NCI-H510A (cell line): ENCODE results near the gene KCNK17.

Experiments used
- DNase-seq: peaks from one replicate; lab custom pipeline; 2025; lab: John Stamatoyannopoulos, UW

The KCNK17 gene, protein sequence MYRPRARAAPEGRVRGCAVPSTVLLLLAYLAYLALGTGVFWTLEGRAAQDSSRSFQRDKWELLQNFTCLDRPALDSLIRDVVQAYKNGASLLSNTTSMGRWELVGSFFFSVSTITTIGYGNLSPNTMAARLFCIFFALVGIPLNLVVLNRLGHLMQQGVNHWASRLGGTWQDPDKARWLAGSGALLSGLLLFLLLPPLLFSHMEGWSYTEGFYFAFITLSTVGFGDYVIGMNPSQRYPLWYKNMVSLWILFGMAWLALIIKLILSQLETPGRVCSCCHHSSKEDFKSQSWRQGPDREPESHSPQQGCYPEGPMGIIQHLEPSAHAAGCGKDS

GRCh38 chr6:39314273-39314795, at the start of gene KCNK17:
Gene KCNK17, minus strand, starts transcription at chr6:39314419. Its CDS starts 99 bp downstream, at chr6:39314320.
- no peak for DNase-seq

DNA sequence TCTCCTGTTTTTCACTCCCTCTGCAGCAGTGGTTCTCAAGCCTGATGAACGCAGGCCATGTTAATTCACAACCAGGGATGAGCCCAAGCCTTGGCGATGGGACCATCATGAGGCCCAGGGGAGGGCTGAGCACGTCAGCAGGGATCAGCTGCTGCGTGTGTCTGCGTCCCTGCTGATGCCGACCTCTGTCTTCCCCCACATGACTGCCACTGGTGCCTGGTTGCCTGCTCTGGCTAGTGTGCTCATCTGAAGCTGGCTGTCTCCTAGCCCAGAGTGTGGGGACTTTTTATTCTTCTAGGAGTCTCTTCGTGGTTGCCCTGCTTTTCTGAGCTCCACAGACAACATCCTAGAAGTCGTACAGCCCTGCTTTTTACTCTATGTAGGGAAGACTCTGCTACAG, 49.1 kb upstream of the KCNK17 start:
- no peak for DNase-seq

DNA sequence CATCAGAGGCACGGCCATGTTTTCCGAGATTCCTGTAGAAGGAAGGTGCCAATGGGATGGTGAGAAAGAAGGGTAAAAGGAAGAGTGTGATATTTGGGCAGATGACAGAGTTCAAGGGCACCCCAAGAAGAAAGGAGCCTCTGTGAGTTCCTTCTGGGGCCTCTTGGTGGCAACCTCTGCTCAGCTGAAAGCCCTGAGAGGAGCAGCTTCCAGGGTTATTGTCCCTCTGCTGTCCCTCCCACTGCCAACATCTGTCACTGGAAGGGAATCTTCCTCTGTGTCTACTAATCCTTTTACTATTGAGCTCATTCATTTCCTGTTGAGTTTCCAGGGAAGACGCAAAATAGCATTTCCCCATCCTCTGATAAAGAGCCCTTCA, 48.3 kb upstream of the KCNK17 start:
- no peak for DNase-seq

- peak; percentile 60 for DNase-seq
These were observed 47.7 kb upstream of the KCNK17 start for GRCh38 chr6:39361657-39362486.

DNA sequence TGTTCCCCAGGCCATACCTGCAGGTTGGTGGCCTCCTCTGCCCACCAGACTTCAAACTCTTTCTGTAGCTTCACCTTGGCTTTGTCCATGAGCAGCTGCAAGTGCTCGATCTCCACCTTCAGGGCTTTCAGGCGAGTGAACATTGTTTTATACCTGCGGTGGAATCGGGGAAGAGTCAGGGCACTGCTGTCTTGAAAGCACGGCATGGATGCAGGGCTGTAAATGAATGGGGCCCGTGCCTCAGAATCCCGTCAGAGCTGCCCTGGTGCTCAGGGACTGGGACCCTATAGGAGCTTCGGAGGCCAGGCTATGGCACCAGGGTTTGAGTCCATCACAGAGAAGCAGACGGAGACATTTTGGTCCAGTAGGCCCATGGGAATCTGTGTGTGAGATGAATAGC, 46.2 kb upstream of the KCNK17 start:
- DNase-seq = no peak

DNA sequence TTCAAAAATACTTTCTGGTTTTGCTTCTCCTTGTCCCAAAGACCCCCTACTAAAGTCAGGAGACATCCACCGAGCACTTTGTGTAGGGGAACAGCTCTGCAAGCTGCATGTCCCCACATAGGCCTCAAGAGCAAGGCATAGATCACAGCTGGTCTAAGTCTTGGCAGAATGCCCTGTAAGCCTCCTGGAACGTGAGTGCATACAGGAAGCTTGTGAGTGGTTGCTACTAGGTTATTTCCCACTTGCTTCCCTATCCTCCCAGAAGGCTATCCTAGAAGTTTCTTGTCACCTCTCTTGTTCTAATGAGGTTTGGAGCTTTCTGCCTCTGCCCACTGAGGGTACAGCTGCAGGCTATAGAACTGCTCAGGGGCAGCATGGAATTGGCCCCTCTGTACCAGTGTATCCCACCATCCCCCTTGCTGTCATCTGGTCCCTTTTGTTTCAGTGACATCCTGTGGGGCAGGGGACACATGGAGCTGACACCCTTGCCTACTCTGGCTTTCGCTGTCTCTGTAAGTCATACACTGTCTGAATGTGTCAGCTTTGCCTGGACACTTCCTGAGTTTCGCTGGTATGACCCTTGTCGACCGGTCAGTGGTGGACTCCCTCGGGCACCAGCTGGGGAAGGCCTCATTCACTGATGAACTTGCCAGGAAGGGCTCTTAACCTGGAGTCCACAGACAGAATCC, 43.9 kb upstream of the KCNK17 start:
- DNase-seq = peak; percentile 82

DNA sequence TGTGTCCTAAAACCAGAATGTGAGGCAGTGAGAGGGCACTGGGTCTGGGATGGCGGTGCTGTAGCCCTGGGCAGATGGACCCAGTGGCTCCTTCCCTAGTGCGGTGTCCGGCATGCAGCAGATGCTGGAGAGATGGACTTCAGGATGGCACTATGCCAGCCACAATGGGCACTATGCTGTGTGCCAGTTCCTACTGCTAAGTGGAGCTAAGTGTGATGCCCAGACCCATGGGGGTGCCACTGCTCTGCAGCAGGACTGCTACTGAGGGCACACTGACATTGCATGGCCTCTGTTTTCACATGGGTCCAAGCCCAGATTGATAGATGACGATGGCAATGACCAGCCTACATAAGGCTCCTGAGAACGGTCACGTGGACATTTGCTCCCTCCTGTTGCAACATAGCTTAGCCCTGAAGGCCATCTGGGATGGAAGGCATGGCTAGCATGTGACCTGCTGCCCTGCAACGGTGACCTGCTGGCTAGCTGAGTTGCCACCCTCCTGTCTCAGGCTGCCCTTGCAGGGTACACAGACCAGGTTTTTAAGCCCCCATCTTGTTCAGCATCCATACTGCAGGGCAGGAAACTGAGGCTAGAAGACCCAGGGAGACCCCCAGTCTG, 39.6 kb upstream of the KCNK17 start:
- DNase-seq = no peak

DNA sequence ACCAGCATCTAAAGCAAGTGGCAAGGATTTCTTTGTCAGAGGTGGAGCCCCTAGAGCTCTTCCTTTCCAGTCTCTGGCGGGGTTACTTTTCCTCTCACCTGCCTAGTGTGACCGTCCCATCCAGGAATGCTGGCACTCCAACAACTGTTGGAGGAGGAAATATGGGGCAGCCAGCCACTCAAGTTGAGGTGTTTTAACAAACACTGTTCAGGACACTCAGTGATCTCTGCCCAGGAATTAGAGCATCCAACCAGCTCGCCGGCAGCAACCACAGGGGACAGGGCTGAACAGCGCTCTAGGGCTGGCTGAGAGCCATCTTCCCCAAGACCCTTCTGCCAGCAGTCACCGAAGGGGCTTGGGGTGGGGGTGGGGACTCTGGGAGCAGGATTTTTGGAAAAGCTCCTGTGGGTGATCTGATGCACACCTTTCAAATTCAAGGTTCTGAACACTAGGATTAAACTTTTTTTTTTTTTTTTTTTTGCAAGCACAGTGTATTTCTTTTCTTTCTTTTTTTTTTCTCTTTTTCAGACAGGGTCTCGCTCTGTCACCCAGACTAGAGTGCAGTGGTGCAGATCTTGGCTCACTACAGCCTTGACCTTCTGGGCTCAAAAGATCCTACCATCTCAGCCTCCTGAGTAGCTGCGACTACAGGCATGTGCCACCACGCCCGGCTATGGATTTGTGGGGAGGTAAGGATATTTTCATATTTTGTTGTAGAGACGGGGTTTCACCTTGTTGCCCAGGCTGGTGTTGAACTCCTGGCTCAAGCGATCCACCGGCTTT, 36.7 kb upstream of the KCNK17 start:
- DNase-seq = no peak

GRCh38 chr6:39348740-39349139, 34.5 kb upstream of the KCNK17 start:
- DNase-seq = no peak

DNA sequence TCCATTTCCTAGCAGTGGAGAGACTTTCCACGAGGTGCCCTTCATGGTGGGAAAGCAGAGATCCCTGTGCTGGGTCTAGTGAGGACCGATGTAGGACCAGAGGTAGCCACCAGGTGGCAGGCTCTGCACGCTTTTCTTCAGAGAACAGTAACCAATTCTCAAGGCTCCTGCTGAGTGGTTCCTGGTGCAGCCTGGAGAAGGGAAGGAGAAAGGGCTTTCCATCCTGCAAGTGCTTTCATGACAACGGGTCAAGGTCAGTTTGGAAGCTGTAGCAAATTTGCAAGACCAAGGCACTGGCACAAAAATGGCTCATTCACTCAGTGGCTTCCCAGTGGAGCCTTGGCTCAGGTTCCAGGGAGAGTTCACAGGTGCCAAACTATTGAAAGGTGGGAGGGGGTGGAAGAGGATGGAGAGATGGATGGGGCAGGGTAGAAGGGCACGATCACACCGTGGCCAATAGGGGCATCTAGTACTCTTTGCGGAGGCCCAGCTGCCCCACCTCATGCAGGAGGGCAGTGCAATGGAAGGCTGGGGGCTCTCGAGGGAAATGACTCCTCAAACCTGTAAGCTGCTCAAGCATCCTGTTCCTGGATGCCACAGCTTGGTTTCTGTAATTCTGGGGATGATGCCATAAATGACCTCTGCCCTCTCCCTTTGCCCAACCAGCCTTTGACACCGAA, 33.8 kb upstream of the KCNK17 start:
- DNase-seq = peak; percentile 33

GRCh38 chr6:39347206-39347605, 33.0 kb upstream of the KCNK17 start:
- peak; percentile 40 for DNase-seq

GRCh38 chr6:39344821-39345280, 30.6 kb upstream of the KCNK17 start:
- DNase-seq = no peak

- no peak for DNase-seq
These were observed 29.2 kb upstream of the KCNK17 start for GRCh38 chr6:39343396-39343870.

DNA sequence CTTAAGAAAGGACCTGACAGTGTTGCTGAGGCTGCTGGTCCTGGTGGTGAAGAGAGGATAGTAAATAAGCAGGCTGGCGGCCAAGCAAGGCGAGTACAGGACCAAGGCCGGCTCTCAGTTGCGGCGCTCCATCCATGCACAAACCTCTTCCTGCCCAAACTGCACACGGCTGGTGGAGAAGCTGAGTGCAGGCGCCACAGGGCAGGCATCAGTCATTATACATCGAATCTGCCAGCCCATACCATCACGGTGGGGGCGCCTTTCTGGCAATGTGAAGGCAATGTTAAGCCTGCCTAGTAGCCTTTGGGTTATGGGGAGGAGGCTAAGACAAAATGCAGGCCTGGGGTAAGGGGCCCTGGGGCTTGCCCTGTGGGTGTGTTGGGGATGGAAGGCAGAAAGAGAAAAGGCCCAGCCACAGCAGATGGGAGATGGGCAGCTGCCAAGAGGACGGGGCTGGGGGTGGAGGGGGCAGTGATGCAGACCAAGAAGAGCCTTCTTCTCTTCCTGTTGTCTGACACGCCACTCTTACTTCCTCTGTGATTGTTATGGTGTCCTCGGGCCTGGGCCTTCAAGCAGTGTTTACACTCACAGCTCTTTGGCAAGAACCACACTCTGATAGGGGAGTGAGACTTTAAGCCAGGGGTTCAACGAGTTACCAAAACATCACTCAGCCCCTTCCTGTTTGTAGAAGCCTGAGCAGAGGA, 28.6 kb upstream of the KCNK17 start:
- DNase-seq = peak; percentile 39

DNA sequence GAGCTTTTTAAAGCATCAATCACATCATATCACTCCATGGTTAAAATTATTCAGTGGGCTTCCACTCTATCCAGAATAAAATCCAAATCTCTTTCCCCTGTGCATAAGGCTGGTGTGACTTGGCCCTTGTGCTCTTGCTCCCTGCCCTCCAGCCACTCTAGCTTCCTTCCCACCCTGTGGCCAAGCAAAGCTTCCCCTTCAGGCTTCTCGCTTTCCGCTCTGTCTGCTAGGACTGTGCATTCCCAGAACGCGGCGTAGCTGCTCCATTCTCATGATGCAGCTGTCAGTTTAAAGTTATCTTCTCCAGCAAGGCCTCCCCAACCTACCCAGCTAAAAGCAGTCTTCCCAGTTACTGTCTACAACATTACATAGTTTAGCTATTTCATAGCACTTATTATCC, 27.7 kb upstream of the KCNK17 start:
- DNase-seq = no peak

DNA sequence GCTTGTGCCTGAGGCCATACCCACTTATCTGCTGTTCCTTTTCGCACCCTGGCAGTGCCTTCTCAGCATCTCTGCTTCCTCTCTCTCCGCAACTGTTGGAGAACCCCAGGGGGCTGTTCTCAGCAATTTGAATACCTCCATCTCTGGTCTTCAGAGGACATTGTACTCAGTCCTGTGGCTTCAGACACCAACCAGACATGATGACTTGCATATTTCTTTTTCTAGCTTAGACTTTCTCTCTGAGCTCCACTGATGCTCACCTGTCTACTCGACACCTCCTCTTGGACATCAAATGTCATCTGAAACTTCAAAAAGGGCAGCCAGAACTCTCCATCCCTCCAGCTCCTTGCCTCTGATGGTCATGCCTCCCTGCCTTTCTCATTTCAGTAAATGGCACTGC, 27.1 kb upstream of the KCNK17 start:
- DNase-seq = no peak

DNA sequence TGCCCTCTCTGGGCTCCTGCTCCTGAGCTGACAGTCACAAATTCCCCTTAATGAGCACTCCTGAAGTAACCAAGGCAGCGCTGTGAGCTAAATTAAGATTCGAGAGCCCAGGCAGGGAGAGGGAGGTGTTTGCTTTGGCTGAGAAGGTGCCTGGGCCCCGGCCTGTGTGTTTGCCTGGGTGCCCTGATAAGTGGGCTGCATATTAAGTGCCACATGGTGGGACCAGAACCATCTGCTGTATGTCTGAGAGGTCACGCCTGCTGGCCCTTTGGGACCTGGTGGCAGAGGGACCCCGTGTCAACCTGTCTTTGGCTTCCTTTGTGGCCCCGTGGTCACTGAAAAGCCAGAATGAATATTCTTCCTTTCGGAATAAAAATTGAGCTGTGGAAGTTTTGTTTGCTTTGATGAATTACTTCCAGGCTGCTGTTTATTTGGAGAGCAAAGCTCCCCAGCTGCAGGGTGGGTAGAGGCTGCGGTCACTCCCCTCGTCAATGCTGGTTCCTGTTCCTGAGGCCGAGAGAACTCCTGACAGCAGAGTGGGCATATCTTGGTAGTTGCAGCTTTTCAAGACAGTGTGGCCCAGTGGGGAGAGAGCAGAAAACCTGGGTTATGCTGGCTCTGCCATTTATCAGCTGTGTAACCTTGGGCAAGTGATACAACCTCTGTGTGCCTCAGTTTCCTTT, 25.8 kb upstream of the KCNK17 start:
- peak; percentile 95 for DNase-seq

DNA sequence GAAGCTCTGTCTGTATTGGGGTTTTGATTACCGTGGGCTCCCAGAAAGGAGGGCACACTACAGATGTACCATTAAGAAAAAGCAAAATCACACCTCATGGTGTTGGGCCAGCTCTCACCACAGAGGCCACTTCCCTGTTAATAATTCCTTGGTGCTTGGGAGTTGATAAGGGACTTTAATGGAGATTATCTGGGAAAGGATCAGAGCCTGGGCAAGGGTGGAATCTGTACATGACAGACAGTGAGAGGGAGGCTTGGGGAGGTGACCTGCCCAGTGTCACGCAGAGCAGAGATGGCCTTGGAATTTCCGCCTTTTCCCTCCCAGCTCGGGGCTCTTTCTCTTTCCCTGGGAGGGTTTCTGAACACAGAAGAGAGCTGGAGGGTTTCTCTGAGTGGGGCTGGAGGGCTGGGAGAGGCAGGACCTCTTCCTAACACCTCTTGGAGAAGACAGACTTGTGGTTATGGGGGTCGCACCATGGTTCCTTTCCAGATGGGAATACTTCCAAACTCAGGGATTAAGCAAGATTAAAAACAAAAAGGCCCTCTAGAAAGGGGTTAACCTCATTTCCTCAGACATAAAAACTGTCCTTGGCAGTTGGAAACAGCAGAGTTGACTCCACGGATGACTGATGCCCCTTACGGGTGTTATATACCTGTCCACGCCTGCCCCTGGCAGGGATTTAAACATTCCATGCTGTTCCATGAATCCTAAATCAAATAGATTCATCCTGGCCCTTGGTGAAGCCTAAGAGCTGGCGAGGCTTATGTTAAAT, 25.1 kb upstream of the KCNK17 start:
- peak; percentile 14 for DNase-seq
